MCF 10A (cell line): Measurements from ENCODE around the gene NES. TPM values are rescaled to one million over a fixed set of nuclear protein-coding genes. Genes with fewer than 3 reads are reported as not detected.

Experiments
- BruUV-seq: library from RNA; stranded (reverse); fragments of 400-500 nt; replicated peaks from 2 replicates; lab custom pipeline; 2021; lab: Mats Ljungman, UMichigan
- CTCF ChIA-PET: fragments of 300-600 bp; sonication (Branson Sonifier 250); formaldehyde crosslinking; extraction: SDS; loops from one replicate; lab custom pipeline; 2021; ENCODE audit warnings: antibody characterized with exemption, inconsistent platforms; lab: Yijun Ruan, JAX
- POLR2A ChIA-PET: fragments of 300-600, 350-650 bp; sonication (Branson Sonifier 250); formaldehyde crosslinking; extraction: SDS; loops from one replicate; lab custom pipeline; 2020; ENCODE audit warnings: antibody characterized with exemption, inconsistent platforms; lab: Yijun Ruan, JAX
- DNase-seq: peaks from one replicate; pipeline ENCODE4 v3.0.0-alpha.2; 2018; ENCODE audit not compliant: unreplicated experiment
- H3K27ac Mint-ChIP-seq: one replicate; pipeline ENCODE4 v1.8.0; 2022; ENCODE audit warnings: mild to moderate bottlenecking, low read depth, mixed read lengths; ENCODE audit not compliant: unreplicated experiment
- H3K27me3 Mint-ChIP-seq: one replicate; pipeline ENCODE4 v1.8.0; 2022; ENCODE audit warnings: mixed read lengths; ENCODE audit not compliant: insufficient read depth, unreplicated experiment
- H3K36me3 Mint-ChIP-seq: one replicate; pipeline ENCODE4 v1.8.0; 2022; ENCODE audit warnings: mild to moderate bottlenecking, moderate library complexity, mixed read lengths; ENCODE audit not compliant: insufficient read depth, unreplicated experiment
- H3K4me1 Mint-ChIP-seq: one replicate; pipeline ENCODE4 v1.8.0; 2022; ENCODE audit warnings: mixed read lengths; ENCODE audit not compliant: insufficient read depth, unreplicated experiment
- H3K4me3 Mint-ChIP-seq: one replicate; pipeline ENCODE4 v1.8.0; 2022; ENCODE audit warnings: mild to moderate bottlenecking, moderate library complexity, mixed read lengths; ENCODE audit not compliant: unreplicated experiment
- H3K9me3 Mint-ChIP-seq: one replicate; pipeline ENCODE4 v1.8.0; 2022; ENCODE audit warnings: mixed read lengths; ENCODE audit not compliant: unreplicated experiment
- CTCF ChIP-seq: fragments of 200-600 bp; IDR thresholded peaks from one replicate; pipeline ENCODE4 v1.8.0; 2022; ENCODE audit warnings: antibody characterized with exemption, mild to moderate bottlenecking; ENCODE audit not compliant: unreplicated experiment
- intact Hi-C: fragments of 100-400 bp; cut with micrococcal nuclease; formaldehyde crosslinking; loops from 2 replicates; pipeline ENCODE4 v1.14.1; 2022
- total RNA-seq: library from RNA; stranded (reverse); gene quantifications from 2 replicates; pipeline ENCODE4 v1.2.3, GENCODE V29; 2022

Gene NES
- total RNA-seq, 1 experiment from 2014 or later, result not detected

GRCh38 chr1:156640842-156641706 is 36.1 kb downstream of the NES start:
- TF ChIP-seq CTCF, result no peak
- Mint-ChIP-seq H3K27ac (no peak overlapping the region), H3K36me3 (peaks cover 13% of the 10 kb centered on the region), H3K4me3 (no peak overlapping the region), H3K9me3 (no peaks in the 10 kb centered on the region), H3K4me1 (peaks cover 15% of the 10 kb centered on the region), H3K27me3 (peaks cover 43% of the 10 kb centered on the region)
- no peak for DNase-seq
- intact Hi-C loops, result no loop called here
- ChIA-PET CTCF (interaction anchor here (0.6 to 6.5 kb wide), 6 partner anchors 13 to 665 kb away, joined by 4 to 56 read pairs (median 6); no protein-coding TSS in a partner anchor), POLR2A (no interaction called here)
- no TSS peak for BruUV-seq

- no peak for TF ChIP-seq CTCF
- CTCF ChIA-PET, result interaction anchor here (1.4 to 2.4 kb wide), 4 partner anchors 9 to 22 kb away, joined by 4 to 9 read pairs (median 6); no protein-coding TSS in a partner anchor
- intact Hi-C loops, result no loop called here
- Mint-ChIP-seq H3K9me3 (no peaks in the 10 kb centered on the region), H3K27ac (no peak overlapping the region), H3K27me3 (peaks cover 58% of the 10 kb centered on the region), H3K4me3 (no peak overlapping the region), H3K36me3 (peaks cover 13% of the 10 kb centered on the region), H3K4me1 (peaks cover 15% of the 10 kb centered on the region)
- POLR2A ChIA-PET, result interaction anchor here (2.1 kb wide), 1 partner anchor 9 kb away, joined by 5 read pairs; no protein-coding TSS in a partner anchor
- BruUV-seq, result no TSS peak
- peak; percentile 68 for DNase-seq
Measured at GRCh38 chr1:156639601-156640101, 37.6 kb downstream of the NES start.

- Mint-ChIP-seq H3K27me3 (peaks cover 69% of the 10 kb centered on the region), H3K4me1 (peaks cover 15% of the 10 kb centered on the region), H3K27ac (no peak overlapping the region), H3K4me3 (no peak overlapping the region), H3K9me3 (no peaks in the 10 kb centered on the region), H3K36me3 (peaks cover 10% of the 10 kb centered on the region)
- POLR2A ChIA-PET, result interaction anchor here (0.7 to 2.1 kb wide), 2 partner anchors 10 to 13 kb away, joined by 3 to 5 read pairs; no protein-coding TSS in a partner anchor
- BruUV-seq, result no TSS peak
- DNase-seq, result no peak
- no peak for TF ChIP-seq CTCF
- intact Hi-C loops, result no loop called here
- CTCF ChIA-PET, result interaction anchor here (0.7 to 2.0 kb wide), 6 partner anchors 10 to 288 kb away, joined by 3 to 13 read pairs (median 5); no protein-coding TSS in a partner anchor
Measured at GRCh38 chr1:156638189-156638985, 38.8 kb downstream of the NES start.
